Activated CD8-positive, alpha-beta memory T cell treated with anti-CD3 and anti-CD28 coated beads for 48 hours (primary cell): ENCODE data around the gene ACTR1B.
"Not testable (repeated sequence)": the region's sequence is repeated elsewhere in the genome, so short reads cannot be mapped to it uniquely, and the experiment has no call there.

Source experiments
- DNase-seq, 3 experiments: peaks; one replicate each; pipeline ENCODE4 v3.0.0-alpha.2; 2020; ENCODE audit warnings: low read depth in 2 of 3, low spot score in 2 of 3

ACTR1B gene

DNA sequence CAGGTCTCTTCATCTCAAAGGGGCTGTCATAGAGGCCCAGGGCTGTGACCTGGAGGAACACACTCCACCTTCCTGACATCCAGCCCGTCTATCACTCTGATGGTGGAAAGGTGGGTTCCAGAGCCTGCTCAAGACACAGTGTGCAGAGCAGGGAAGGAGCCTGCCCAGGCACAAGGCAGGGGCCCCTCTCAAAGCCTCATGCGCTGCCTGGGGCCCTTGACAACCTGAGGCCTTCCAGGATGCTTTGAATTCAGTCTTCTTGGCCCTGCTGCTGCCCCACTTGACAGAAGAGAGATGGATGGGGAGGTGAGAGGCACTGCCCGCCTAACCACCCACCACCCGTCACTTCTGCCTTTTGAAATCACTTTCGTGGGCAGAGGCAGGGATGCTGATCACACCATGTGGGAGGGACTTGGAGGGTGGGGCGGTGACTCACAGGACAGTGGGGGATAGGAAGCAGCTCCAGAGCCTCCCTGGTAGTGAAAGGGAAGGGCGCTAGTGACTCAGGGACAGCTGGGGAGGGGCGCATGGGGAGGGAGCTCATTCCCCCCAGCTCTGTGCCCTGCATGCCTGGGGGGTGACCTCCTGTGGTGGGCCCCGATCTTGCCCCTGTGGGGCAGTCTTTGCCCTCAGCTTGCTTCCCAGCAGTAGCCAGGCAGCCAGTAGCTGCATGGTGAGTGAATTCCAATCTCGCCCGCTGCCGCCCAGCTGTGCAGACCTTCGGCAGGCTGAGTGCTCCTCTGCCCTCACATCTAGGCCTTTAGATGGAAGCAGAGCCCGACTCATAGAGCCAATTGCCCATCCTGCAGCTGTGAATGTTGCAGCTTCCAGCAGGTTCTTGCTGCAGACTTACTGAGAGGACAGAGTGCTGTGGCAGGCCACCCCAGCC lies 44.7 kb downstream of the ACTR1B start:
- DNase-seq = not testable (repeated sequence)

DNA sequence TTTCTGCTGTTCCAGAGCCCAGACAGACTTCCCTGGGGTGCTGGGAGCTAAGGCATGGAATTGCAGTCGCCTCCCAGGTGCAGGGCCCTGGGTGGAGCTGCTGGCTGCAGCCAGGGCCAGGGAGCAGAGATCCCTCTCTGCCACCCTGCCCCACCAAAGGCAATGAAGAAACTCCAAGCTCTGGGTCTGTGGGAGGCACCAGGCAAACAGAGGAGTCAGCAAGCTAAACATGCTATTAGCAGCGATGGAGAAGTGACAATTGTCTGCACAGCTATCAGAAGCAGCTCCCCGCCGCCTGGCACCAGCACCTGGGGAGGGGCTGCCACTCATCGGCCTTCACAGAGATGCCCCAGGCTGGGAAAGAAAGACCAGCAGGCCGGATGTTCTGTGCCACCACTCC lies 45.9 kb downstream of the ACTR1B start:
- no peak for DNase-seq

DNA sequence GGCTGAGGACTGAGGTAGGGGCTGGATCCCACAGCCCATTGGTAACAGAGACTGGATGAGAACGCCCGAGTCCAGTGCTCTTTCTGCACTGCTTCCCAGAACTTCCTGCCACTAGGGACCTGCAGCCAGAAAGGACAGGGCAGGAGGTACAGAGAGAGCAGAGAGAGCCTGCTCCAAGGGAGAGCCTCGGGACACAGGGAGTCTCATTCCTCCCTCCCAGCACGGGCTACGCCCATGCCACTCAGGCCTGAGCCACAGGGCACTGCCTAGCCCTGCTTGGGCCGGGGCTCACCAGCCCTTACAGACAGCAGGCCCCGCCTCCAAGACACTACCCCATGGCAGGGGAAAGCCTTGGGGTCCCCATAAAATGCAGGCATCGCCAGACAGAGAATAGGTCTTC lies 48.1 kb downstream of the ACTR1B start:
- DNase-seq = not testable (repeated sequence)

DNA sequence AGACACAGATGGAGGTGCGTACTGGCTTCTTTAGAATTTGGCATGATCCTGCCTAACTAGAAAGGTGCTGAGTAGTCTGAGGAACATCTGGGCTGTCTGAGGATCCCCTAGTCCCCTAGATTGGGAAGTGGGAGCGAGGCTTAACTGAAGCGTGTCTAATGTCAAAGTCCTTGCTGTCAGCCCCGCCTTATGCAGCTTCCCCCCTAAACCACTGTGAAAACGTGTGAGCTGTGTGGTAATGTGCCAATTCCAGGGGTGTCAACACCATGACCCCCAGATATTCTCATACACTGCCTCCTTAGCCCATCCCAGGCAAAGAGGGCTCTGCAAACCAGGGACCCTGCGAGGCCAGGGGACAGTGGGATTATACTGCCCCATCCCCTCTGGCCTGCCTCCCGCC lies 51.9 kb downstream of the ACTR1B start:
- DNase-seq = not testable (repeated sequence)

DNA sequence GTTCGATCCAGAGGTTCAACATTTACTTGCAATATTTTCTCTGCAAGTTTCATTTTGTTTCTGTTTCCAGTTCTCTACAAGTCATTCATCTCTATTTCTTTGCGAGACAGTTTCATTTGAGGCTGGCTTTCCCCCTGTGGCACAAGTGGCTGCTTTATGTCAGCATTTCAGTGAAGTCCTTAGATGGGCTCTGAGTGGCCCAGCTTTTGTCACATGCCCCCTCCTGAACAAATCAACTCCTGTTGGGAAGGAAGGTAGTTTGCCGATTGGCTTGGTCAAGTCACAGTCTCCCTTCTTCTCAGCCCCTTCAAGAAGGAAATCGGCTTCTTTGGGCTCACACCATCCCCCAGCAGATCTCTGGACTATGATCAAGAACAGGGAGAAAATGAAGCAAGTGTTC lies 55.1 kb downstream of the ACTR1B start:
- DNase-seq = not testable (repeated sequence)
